ENCODE results near the gene SPTBN4.

DNA sequence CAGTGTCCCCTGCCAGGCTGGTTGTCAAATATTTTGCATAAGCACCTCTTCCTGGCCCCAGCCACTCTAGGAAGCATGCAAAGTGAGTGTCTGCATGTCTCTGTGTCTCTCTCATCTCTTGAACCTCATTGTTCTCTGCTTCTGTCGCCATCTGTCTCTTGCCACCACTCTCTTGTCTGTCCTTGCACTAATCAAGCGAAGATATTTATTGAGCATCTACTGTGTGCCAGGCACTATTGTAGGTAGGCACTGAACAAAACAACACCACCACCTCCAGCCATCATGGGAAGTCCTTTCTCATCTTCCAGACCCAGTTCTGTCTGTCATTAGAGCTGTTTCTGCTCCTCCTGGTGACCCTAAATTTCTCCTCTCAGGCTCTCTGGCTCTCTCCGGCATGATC, 57.9 kb downstream of the SPTBN4 start:
- TF ChIP-seq, protein P1, sequence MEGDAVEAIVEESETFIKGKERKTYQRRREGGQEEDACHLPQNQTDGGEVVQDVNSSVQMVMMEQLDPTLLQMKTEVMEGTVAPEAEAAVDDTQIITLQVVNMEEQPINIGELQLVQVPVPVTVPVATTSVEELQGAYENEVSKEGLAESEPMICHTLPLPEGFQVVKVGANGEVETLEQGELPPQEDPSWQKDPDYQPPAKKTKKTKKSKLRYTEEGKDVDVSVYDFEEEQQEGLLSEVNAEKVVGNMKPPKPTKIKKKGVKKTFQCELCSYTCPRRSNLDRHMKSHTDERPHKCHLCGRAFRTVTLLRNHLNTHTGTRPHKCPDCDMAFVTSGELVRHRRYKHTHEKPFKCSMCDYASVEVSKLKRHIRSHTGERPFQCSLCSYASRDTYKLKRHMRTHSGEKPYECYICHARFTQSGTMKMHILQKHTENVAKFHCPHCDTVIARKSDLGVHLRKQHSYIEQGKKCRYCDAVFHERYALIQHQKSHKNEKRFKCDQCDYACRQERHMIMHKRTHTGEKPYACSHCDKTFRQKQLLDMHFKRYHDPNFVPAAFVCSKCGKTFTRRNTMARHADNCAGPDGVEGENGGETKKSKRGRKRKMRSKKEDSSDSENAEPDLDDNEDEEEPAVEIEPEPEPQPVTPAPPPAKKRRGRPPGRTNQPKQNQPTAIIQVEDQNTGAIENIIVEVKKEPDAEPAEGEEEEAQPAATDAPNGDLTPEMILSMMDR (IDR thresholded peaks at IDR 0.05 in 8 of 11, conservative IDR thresholded peaks at IDR 0.05 in 3 of 11) = no peak
- no peak for TF ChIP-seq POLR2AphosphoS5 (IDR thresholded peaks at IDR 0.05)
- no peak for TF ChIP-seq POLR2A (IDR thresholded peaks at IDR 0.05)
